GM12878 (cell line): ENCODE data around the gene PRR12.

Source experiments
- EGR1 ChIP-seq, 2 experiments: IDR thresholded peaks; 1 replicate in 1 of 2; 2 replicates in 1 of 2; pipeline ENCODE4 v1.6.1; 2011 to 2012; ENCODE audit warnings: low read depth in 2 of 2, low read length in 2 of 2, borderline replicate concordance in 1 of 2, mild to moderate bottlenecking in 1 of 2, moderate library complexity in 1 of 2
- NR2F1 ChIP-seq: fragments of 450-650 bp; conservative IDR thresholded peaks from 2 replicates; pipeline ENCODE4 v1.6.1; 2017; ENCODE audit warnings: mild to moderate bottlenecking
- REST ChIP-seq: IDR thresholded peaks from 2 replicates; pipeline ENCODE4 v1.6.1; 2012; ENCODE audit warnings: mild to moderate bottlenecking, low read depth, low read length
- RFX5 ChIP-seq: IDR thresholded peaks from 2 replicates; pipeline ENCODE4 v1.6.1; 2011; ENCODE audit warnings: low read depth, low read length, improper control_type of control experiment
- TBL1XR1 ChIP-seq: IDR thresholded peaks from 2 replicates; pipeline ENCODE4 v1.6.1; 2012; ENCODE audit warnings: low read depth, low read length, improper control_type of control experiment
- ZBED1 ChIP-seq: IDR thresholded peaks from 2 replicates; pipeline ENCODE4 v1.6.1; 2016; ENCODE audit warnings: borderline replicate concordance
- TF ChIP-seq, protein P1 (sequence below), 3 experiments: IDR thresholded peaks in 2 of 3; conservative IDR thresholded peaks in 1 of 3; 2 replicates each; pipeline ENCODE4 v1.5.1; 2011; ENCODE audit warnings: low read depth in 3 of 3, low read length in 3 of 3, mild to moderate bottlenecking in 3 of 3, control low read depth in 2 of 3, moderate library complexity in 2 of 3, inconsistent platforms in 1 of 3, mixed read lengths in 1 of 3; ENCODE audit not compliant: control insufficient read depth in 2 of 3, insufficient read depth in 1 of 3; ENCODE audit errors: extremely low read depth in 1 of 3

DNA sequence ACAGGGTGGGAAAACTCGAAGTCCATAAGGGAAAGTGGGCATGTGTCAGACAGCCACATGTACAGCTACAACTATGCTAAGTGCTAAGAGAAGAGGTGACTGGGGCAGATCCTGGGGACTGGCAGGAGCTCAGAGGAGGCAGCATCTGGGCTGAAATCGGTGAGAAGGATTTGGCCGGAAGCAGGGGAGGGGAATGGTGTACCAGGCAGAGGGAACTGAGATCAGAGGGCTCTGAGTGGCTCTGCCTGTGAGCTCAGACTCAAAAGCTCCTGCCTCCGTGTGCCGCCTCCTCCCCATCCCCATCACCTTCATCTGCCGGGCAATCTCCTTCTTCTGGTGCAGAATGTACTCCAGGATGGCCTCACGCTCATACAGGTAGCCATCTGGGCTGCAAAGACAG, 32.4 kb upstream of the PRR12 start:
- TF ChIP-seq TBL1XR1 (no peak), REST (no peak), ZBED1 (no peak), EGR1 (IDR thresholded peaks at IDR 0.05; ENCODE audit: borderline replicate concordance in 1 of 2, low read depth in 2 of 2, low read length in 2 of 2) (no peak), RFX5 (no peak), NR2F1 (no peak)
- TF ChIP-seq, protein P1, sequence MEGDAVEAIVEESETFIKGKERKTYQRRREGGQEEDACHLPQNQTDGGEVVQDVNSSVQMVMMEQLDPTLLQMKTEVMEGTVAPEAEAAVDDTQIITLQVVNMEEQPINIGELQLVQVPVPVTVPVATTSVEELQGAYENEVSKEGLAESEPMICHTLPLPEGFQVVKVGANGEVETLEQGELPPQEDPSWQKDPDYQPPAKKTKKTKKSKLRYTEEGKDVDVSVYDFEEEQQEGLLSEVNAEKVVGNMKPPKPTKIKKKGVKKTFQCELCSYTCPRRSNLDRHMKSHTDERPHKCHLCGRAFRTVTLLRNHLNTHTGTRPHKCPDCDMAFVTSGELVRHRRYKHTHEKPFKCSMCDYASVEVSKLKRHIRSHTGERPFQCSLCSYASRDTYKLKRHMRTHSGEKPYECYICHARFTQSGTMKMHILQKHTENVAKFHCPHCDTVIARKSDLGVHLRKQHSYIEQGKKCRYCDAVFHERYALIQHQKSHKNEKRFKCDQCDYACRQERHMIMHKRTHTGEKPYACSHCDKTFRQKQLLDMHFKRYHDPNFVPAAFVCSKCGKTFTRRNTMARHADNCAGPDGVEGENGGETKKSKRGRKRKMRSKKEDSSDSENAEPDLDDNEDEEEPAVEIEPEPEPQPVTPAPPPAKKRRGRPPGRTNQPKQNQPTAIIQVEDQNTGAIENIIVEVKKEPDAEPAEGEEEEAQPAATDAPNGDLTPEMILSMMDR (IDR thresholded peaks at IDR 0.05 in 2 of 3, conservative IDR thresholded peaks at IDR 0.05 in 1 of 3; ENCODE audit: control insufficient read depth in 2 of 3, extremely low read depth in 1 of 3, insufficient read depth in 1 of 3, low read depth in 3 of 3, low read length in 3 of 3): no peak
